Ecto neural progenitor cell (in vitro differentiated cells): ENCODE data around the gene SELENOF.
"Not testable (repeated sequence)": the region's sequence is repeated elsewhere in the genome, so short reads cannot be mapped to it uniquely, and the experiment has no call there.

Experiments
- DNase-seq: peaks from one replicate; pipeline ENCODE4 v3.0.0-alpha.2; 2018; ENCODE audit warnings: low spot score

SELENOF gene

GRCh38 chr1:86814118-86814517, 99.8 kb downstream of the SELENOF start:
- DNase-seq: not testable (repeated sequence)
